Measurements from ENCODE around the gene RPS3. TPM values are rescaled to one million over a fixed set of nuclear protein-coding genes. Genes with fewer than 3 reads are reported as not detected.

Gene RPS3
- total RNA-seq, 1 donor from 2014 or later: 874 TPM

GRCh38 chr11:75445315-75445953 is 46.1 kb downstream of the RPS3 start:
- peak; percentile 82 for DNase-seq
- intact Hi-C loops (cut with micrococcal nuclease): no loop called here
- ATAC-seq: peak; percentile 68

GRCh38 chr11:75447415-75447814 is 48.1 kb downstream of the RPS3 start:
- no peak for DNase-seq
- no peak for ATAC-seq
- intact Hi-C loops (cut with micrococcal nuclease): no loop called here

DNA sequence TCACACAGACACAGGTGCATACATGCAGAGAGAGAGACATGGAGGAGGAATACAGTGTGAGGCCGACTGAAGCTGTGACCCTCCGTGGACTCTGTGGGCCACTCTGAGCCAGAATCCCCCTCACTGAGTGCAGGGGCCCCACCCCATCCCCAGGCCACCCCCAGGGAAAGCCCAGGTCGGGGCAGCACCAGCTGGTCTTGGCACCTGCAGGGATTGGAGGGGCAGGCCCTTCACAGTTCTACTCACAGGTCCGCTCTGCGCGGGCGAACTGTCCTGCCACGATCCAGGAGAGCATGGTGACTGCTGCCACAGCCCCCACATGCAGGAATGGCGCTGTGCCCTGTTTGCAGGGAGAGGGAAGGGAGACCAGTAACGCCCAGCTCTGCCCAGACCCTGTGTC is 50.0 kb downstream of the RPS3 start:
- ATAC-seq (no peak), DNase-seq (no peak)
- intact Hi-C loops (cut with micrococcal nuclease): no loop called here

- DNase-seq (no peak), ATAC-seq (no peak)
- intact Hi-C loops (cut with micrococcal nuclease): no loop called here
These were observed 50.5 kb downstream of the RPS3 start for GRCh38 chr11:75449776-75450175.

DNA sequence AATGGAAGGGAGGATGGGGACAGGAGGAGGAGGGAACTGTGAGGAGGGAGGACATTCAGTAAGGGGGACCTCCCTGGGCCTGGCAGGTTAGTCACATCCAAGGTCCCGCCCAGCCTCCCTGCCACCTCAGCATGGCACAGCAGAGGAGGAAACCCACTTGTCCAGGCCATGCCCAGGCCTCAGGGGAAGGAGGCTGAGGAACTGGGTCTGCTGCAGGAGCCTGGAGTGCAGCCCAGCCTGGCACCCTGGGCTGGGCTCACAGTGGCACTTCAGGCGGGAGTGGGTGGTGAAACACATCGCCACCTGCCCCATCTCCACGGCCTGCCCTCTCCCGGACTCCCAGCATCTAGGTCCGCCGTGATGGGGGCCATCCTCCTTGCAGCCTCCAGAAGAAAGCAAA is 50.9 kb downstream of the RPS3 start:
- DNase-seq (no peak), ATAC-seq (no peak)
- intact Hi-C loops (cut with micrococcal nuclease): no loop called here

GRCh38 chr11:75450826-75451821 is 51.8 kb downstream of the RPS3 start:
- intact Hi-C loops (cut with micrococcal nuclease): no loop called here
- ATAC-seq (no peak), DNase-seq (no peak)

DNA sequence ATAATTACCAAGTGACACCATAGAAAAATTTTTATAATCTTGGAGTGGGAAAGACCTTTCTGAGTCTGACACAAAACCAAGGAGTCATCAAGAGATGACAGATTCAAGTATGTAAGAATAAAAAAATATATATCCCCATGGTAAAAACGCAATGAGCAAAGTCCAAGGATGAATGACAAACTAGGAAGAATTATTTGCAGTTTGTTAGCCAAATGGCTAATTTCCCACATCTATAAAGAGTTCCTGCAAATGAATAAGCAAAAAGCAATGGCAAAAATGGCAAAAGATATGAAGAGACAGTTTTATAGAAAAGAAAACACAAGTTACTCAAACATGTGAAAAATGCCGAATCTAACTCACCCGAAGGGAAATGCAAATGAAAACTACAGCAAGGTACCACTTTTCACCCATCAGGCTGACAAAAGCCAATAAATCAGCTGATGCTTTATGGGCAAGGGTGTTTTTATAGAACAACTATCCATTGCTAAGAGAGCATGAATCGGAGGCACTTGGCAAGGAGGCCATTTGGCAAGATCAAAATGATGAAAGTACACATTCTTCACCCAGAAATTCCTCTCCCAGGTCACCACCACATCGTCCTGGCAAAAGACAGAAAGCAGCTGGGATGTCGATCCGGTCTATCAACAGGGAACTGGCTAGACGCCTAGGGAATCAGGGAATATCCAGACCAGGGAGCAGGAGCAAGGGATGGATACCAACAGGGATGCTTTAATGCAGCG is 54.8 kb downstream of the RPS3 start:
- intact Hi-C loops (cut with micrococcal nuclease): no loop called here
- no peak for DNase-seq

GRCh38 chr11:75454987-75455386 is 55.7 kb downstream of the RPS3 start:
- intact Hi-C loops (cut with micrococcal nuclease): no loop called here
- ATAC-seq: no peak
- DNase-seq: no peak

More for the DNA sequence above, 54.8 kb downstream of the RPS3 start:
- no peak for ATAC-seq

Other genes starting within 250 kb of the RPS3 start
- gene SLCO2B1, start 248.4 kb upstream of the RPS3 start, total RNA-seq: 30.1 TPM
- gene TPBGL, start 158.7 kb upstream of the RPS3 start, total RNA-seq: not detected
- 26.5 TPM for gene ARRB1, start 47.9 kb upstream of the RPS3 start, total RNA-seq
- 0.89 TPM for gene KLHL35, start 33.7 kb downstream of the RPS3 start, total RNA-seq
- 8.4 TPM for gene GDPD5, start 126.4 kb downstream of the RPS3 start, total RNA-seq
- gene SERPINH1, start 162.7 kb downstream of the RPS3 start, total RNA-seq: 58.5 TPM